Islet of Langerhans (tissue), 1 donor: Measurements from ENCODE around the gene CDKN2AIP.
"Not testable (repeated sequence)": the region's sequence is repeated elsewhere in the genome, so short reads cannot be mapped to it uniquely, and the experiment has no call there.

Source experiments
- FAIRE-seq: peaks from one replicate; lab custom pipeline; 2011; peaks lifted over from hg19 to GRCh38; lab: Jason Lieb, UNC

CDKN2AIP gene

GRCh38 chr4:183449193-183449882, 4.9 kb downstream of the CDKN2AIP start:
- FAIRE-seq: no peak

GRCh38 chr4:183450108-183450507, 5.7 kb downstream of the CDKN2AIP start:
- no peak for FAIRE-seq

DNA sequence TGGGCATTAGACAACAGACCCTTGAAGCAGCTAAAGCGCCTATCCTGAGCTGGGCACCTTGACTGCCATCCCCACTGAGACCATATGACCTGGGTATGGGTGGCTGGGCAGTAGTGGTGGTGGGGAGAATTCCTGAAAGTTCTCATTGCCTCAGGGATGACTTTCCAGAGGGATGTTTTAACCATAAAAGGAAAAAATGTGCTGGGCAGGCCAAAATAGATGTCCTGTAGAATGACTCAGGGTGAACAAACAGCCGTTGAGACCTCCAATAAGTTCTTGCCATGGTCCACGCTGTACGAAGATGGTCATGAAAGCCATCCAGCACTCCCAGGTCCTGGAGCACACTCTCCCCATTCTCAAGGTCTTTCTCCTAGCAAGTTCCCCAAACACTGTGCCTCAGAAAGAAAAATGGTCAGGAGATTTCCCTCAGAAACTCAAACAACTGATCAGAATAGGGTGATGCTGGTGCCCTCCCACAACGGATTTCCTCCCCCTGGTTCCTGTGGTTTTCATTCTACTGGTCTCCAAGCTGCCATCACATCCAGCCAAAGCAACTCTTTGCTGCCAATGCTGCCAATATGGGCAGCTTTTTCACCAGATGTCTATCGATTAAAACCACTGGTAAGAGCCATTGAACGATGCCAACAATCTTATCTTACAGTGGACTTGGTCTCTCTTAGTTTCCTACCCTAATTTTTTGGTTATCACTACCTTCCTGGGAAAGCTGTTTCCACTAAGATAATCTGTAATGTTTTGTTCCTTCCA, 11.2 kb downstream of the CDKN2AIP start:
- no peak for FAIRE-seq

DNA sequence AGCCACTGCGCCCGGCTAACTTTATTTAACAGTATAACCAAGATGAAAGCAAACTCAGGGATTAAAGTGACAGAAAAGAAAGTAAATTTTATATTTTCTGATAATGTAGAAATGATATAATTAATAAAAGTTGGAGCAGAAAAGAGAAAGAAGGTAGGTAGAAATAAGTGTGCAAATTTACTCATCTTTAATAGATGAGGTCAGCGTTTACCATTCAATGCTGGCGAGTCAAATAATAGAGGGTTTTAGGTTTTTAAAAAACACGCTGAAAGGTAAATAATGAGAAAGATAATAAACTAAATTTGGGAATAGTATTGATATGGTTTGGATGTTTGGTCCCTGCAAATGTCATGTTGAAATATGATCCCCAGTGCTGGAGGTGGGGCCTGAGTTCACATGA, 13.6 kb downstream of the CDKN2AIP start:
- no peak for FAIRE-seq

DNA sequence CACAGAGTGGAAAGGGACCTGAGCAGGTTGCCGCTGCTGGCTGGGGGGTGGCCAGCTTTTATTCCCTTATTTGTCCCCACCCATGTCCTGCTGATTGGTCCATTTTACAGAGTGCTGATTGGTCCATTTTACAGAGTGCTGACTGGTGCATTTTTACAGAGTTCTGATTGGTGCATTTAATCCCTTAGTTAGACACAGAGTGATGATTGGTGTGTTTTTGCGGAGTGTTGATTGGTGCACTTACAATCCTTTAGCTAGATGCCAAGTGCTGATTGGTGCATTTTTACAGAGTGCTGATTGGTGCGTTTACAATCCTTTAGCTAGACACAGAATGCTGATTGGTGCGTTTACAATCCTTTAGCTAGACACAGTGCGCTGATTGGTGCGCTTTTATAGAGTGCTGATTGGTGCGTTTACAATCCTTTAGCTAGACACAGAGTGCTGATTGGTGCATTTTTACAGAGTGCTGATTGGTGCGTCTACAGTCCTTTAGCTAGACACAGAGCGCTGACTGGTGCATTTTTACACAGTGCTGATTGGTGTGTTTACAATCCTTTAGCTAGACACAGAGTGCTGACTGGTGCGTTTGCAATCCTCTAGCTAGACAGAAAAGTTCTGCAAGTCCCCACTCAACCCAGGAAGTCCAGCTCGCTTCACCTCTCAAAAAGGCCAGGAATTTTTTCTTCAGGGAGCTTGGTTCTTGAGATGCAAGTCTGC, 19.6 kb downstream of the CDKN2AIP start:
- FAIRE-seq: not testable (repeated sequence)

DNA sequence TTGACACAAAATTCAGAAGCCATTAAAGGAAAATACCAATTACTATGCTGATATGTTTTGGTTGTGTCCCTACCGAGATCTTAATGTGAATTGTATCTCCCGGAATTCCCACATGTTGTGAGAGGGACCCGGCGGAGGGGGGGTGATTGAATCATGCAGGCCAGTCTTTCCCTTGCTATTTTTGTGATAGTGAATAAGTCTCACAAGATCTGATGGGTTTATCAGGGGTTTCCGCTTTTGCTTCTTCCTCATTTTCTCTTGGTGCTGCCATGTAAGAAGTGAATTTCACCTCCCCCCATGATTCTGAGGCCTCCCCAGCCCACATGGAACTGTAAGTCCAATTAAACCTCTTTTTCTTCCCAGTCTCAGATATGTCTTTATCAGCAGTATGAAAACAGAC, 21.4 kb downstream of the CDKN2AIP start:
- FAIRE-seq: not testable (repeated sequence)

- no peak for FAIRE-seq
Observed at GRCh38 chr4:183467246-183467645, 22.8 kb downstream of the CDKN2AIP start.

- no peak for FAIRE-seq
Observed at GRCh38 chr4:183468210-183469095, 24.0 kb downstream of the CDKN2AIP start.

DNA sequence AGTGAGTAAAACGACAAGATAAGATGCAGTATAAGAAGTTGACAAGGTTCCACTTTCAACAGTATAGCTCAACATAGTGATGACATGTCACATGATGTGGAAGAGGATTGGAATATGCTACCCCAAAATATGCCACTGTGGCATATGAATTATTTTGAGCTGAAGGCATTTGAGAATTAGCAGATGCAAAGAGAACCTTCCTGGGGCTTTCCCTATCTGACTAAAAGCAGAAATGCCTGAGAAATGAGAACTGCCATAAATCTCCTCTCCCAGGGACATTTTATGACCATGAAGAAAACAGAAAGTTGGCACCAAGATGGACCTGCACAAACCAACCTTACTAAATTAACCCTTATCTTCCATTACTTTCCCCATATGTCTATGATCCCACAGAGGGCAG, 24.8 kb downstream of the CDKN2AIP start:
- no peak for FAIRE-seq

- no peak for FAIRE-seq
Observed at GRCh38 chr4:183469936-183470335, 25.5 kb downstream of the CDKN2AIP start.

DNA sequence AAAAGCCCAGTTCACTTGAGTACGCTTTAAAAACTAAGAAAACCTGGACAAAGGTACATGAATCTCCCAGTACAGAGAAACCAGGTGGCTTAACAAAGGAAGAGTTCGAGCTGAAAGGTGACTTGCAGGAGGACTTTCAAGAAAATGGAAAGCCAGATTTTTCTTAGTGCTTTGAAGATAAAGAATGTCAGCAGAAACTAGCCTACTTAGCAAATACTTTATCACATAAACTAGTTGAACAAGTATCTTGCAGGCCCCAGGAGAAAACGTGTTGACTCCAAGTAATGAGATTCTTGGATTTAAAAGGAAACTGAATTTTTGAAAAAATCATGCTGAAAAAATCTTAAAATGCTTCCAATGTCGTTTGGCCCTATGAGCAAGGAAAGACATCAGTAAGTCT, 26.4 kb downstream of the CDKN2AIP start:
- no peak for FAIRE-seq

- peak; percentile 82 for FAIRE-seq
Observed at GRCh38 chr4:183471946-183472708, 27.7 kb downstream of the CDKN2AIP start.

DNA sequence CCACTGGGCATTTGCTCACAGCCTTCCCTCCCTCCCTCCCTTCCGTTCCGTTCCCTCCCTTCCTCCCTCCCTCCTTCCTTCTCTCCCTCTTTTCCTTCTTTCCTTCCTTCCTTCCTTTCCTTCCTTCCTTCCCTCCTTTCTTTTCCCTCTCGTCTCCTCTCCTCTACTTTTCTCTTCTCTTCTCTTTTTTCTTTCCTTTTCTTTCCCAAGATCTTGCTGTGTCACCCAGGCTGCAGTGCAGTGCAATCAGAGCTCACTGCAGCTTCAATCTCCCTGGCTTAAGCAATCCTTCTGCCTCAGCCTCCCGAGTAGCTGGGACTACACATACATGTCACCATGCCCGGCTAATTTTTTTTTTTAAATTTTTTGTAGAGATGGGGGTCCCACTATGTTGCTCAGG, 33.7 kb downstream of the CDKN2AIP start:
- FAIRE-seq: no peak

DNA sequence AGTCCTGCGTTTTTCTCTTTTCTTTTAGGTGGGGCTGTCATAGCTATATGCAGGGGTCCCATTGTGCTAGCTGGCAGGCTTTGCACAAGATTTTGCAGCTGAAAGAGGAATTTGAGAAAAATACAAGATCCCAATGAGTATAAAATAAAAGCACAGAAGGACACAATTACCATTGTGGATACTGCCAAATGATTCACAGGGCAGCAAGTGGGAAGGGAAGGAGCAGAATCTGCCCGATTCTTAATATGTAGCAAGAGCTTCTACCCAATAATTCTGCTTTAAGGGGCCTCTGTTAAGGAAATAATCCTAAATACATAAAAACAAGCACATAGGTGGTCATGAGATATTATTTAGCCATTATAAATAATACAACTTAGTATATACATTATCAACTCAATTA, 34.5 kb downstream of the CDKN2AIP start:
- FAIRE-seq: no peak

- not testable (repeated sequence) for FAIRE-seq
Observed at GRCh38 chr4:183482515-183483095, 38.2 kb downstream of the CDKN2AIP start.

GRCh38 chr4:183483997-183484396, 39.6 kb downstream of the CDKN2AIP start:
- no peak for FAIRE-seq

DNA sequence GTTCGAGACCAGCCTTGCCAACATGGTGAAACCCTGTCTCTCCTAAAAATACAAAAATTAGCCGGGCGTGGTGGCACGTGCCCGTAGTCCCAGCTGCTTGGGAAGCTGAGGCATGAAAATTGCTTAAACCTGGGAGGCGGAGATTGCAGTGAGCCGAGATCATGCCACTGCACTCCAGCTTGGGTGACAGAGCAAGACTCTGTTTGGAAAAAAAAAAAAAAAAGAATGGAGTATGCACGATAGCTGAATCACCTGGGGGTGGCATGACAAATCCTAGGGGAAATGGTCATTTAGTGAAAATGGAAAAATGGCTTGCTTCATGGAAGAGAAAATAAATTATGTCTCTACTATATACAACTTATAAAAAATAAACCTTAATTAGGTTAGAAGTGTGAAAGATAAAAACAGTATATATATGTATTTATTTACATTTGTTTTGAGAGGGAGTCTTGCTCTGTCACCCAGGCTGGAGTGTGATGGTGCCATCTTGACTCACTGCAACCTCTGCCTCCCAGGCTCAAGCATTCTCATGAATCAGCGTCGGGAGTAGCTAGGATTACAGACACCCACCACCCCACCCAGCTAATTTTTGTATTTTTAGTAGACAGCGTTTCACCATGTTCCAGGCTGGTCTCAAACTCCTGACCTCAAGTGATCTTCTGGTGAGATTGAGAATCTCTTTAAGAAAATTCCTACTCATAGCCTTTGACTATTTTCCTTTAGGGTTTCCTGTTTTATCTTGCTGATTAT, 41.1 kb downstream of the CDKN2AIP start:
- no peak for FAIRE-seq

- FAIRE-seq: no peak
Observed at GRCh38 chr4:183492791-183493222, 48.4 kb downstream of the CDKN2AIP start.

DNA sequence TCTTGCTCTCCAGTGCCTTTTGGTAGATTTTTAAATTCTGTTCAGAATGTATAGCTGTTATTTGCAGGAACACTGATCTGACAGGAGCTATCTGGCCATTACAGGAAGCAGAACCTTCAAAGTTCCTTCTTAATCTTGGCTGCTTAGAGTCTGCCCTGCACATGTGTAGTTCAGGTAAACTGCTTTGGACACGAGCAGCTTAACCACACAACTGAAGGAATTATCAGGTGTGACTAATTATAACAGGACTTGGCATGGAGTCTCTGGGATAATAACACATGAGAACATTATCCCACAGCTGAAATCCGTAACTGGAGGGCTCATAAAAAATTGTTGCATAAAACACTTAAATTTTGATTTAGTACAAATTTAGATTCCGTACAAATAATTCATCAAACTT, 48.8 kb downstream of the CDKN2AIP start:
- no peak for FAIRE-seq

DNA sequence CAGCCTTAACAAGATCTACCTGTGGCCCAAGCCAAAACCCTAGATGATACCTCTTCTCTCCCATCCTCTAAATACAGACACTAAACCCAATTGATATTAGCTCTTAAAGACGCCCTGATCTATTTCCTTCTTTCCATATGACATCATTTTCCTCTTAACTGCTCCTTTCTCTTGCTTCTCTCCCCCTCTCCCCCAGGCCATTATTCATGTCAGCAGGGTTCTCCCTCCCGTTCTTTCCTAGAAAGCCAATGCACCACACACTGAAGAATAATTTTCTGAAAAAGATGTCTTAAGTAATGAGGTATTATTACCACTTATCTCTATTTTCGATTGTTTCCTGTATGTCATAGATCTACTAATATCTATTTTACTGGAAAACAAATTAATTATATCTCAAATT, 50.7 kb downstream of the CDKN2AIP start:
- FAIRE-seq: no peak
